Measurements from ENCODE around the gene CTNNBIP1. TPM values are rescaled to one million over a fixed set of nuclear protein-coding genes. Genes with fewer than 3 reads are reported as not detected.
A peak's percentile ranks its signal among the peaks of the same experiment; 100 is the strongest.

Gene CTNNBIP1
- total and polyA plus RNA-seq, 10 donors, result 7.3 to 17.5 (median 12.1) TPM

DNA sequence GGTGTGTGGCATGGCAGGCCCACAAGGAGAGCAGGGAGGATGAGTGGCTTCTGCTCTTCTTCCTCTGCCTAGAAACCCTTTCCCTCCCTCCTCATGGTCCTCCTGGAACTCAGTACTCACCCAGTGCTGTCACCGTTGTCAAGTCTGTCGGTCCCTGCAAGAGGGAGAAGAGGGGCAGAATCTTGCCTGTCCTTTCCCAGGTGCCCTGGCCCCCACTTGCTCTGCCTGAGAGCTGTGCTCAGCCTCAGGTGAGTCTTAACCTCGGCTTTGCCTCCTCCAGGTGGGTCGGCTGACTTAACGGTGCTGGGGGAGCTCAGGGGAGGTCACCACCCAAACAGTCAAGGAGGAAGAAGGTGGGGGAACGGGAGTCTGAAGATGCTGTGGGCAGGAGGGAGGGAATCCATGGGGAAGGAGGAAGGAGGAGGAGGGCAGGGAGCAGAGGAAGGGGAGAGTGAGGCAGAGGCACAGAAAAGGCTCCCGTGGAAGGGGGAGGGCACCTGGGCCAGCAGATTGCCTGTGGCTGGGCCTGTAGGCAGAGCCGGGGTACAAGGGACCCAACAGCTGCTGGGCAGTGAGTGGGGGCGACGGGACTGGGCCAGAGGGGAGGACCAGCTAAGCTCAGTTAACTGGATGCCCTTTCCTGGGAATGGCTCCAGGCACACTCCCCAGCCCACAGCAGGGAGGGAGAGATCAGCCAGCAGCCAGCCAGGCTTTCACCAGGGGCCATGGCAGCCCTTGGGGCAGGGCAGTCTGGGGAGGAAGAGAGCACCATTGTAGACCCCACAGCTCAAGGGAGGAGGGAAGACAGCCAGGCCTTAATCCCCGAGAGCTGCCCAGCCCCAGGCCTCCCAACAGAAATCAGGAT lies 26.3 kb downstream of the CTNNBIP1 start:
- Histone ChIP-seq H3K4me3 (no peak overlapping the region), H3K27ac (peak overlapping the region in 2 of 8 donors; percentile 27 to 63), H3K4me1 (peaks cover 0 to 26% (median 4%) of the 10 kb centered on the region in 6 donors), H3K27me3 (replicated peaks in 1 of 7) (no peaks in the 10 kb centered on the region), H3K9me3 (no peaks in the 10 kb centered on the region), H3K36me3 (peaks cover 0 to 32% (median 0%) of the 10 kb centered on the region in 6 donors)
- 79 to 91% (median 85%) methylated on average over 10 to 11 of the region's 11 CpGs for WGBS, 5 donors
- TF ChIP-seq, protein P1, sequence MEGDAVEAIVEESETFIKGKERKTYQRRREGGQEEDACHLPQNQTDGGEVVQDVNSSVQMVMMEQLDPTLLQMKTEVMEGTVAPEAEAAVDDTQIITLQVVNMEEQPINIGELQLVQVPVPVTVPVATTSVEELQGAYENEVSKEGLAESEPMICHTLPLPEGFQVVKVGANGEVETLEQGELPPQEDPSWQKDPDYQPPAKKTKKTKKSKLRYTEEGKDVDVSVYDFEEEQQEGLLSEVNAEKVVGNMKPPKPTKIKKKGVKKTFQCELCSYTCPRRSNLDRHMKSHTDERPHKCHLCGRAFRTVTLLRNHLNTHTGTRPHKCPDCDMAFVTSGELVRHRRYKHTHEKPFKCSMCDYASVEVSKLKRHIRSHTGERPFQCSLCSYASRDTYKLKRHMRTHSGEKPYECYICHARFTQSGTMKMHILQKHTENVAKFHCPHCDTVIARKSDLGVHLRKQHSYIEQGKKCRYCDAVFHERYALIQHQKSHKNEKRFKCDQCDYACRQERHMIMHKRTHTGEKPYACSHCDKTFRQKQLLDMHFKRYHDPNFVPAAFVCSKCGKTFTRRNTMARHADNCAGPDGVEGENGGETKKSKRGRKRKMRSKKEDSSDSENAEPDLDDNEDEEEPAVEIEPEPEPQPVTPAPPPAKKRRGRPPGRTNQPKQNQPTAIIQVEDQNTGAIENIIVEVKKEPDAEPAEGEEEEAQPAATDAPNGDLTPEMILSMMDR (IDR thresholded peaks at IDR 0.05 in 8 of 11, conservative IDR thresholded peaks at IDR 0.05 in 3 of 11), result no peak
- no peak for DNase-seq
- intact Hi-C loops (cut with DNase I; ENCODE audit: low total_unique reads), result no loop called here

DNA sequence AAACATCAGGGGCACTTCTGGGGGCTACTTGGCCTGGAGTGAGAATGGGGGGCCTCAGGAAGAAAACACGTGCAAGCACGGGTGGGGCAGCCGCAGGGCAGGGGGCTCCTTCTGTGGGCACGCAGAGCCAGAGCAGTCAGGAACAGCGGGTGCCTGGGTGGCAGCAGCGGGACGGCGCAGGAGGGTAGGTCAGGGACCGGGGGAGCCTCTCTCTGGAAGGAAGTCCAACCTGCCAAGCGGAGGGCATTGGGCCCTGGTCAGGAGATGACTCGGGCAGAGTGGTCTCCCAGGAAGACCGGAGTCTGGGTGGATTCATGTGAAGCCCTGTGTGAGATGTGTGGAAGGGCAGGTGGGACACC lies 27.1 kb downstream of the CTNNBIP1 start:
- DNase-seq, result no peak
- no peaks in the 10 kb centered on the region for H3K9me3 ChIP-seq
- H3K4me3 ChIP-seq, result no peak overlapping the region
- intact Hi-C loops (cut with DNase I; ENCODE audit: low total_unique reads), result no loop called here
- WGBS, 5 donors, result 87 to 93% (median 88%) methylated on average over 12 of the region's 12 CpGs
- H3K36me3 ChIP-seq, result peaks cover 0 to 32% (median 0%) of the 10 kb centered on the region in 6 donors
- H3K27ac ChIP-seq, result peak overlapping the region in 2 of 8 donors; percentile 27 to 63
- TF ChIP-seq POLR2AphosphoS5 (IDR thresholded peaks at IDR 0.05) (peak in 1 of 3 donors; percentile 19), POLR2A (IDR thresholded peaks at IDR 0.05) (no peak)
- TF ChIP-seq, protein P1 (IDR thresholded peaks at IDR 0.05 in 8 of 11, conservative IDR thresholded peaks at IDR 0.05 in 3 of 11), result no peak
- H3K27me3 ChIP-seq (replicated peaks in 1 of 7), result no peaks in the 10 kb centered on the region
- H3K4me1 ChIP-seq, result peaks cover 0 to 21% (median 4%) of the 10 kb centered on the region in 6 donors

DNA sequence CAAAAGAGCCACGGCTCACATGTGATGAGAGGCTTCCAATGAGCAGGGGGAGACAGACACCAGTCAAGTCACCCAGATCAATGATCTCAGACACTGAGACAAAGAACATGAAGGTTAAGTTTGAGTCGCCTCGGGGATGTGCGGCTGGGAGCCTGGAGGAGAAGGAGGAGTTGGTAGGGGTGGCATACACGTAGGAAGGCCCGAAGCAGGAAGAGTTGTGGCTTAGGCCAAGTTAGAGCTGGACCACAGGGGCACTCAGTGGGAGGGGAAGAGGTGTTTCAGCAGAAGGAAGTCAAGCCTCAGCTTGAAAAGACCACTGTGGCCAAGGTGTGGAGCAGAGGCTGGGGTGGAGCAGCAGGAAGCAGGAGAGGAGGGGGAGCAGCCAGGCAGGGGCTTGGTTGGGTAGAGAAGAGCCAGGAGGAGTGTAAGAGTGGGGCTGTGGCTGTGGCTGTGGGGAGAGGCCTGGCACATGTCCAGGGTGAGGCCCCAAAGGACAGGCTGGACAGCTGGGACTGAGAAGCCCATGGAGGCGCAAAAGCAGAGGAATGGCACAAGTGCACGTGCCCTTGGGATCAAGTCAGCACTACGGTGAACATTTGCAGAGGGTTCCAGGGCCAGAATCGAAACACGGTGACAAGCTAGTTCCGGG lies 27.6 kb downstream of the CTNNBIP1 start:
- no peak for DNase-seq
- Histone ChIP-seq H3K4me1 (peaks cover 0 to 26% (median 5%) of the 10 kb centered on the region in 6 donors), H3K4me3 (no peak overlapping the region), H3K27me3 (replicated peaks in 1 of 7) (no peaks in the 10 kb centered on the region), H3K36me3 (peaks cover 0 to 32% (median 0%) of the 10 kb centered on the region in 6 donors), H3K9me3 (no peaks in the 10 kb centered on the region), H3K27ac (peak overlapping the region in 3 of 8 donors; percentile 0 to 63 (median 27))
- intact Hi-C loops (cut with DNase I; ENCODE audit: low total_unique reads), result no loop called here
- TF ChIP-seq POLR2A (IDR thresholded peaks at IDR 0.05) (no peak), POLR2AphosphoS5 (IDR thresholded peaks at IDR 0.05) (no peak)
- TF ChIP-seq, protein P1 (IDR thresholded peaks at IDR 0.05 in 8 of 11, conservative IDR thresholded peaks at IDR 0.05 in 3 of 11), result no peak
- WGBS, 5 donors, result 65 to 80% (median 68%) methylated on average over 12 of the region's 12 CpGs

DNA sequence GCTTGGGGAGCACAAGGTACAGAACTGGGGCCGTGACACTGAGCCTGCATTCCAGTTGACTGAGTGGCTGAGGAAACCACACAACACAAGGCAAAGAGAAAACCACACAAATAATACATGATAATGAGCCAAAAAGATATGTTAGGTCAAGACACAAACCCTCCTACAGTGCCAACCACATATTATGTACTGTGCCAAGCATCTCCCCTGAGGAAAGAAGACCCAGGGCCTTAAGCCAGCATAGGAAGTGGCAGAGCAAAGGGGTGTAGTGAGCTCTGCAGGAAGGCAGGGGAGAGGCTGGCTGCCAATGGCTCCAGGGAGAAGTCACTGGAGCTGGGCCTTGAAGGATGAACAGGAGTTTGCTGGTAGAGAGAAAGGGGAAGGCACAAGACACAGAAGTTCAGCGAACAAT lies 28.2 kb downstream of the CTNNBIP1 start:
- H3K9me3 ChIP-seq, result no peaks in the 10 kb centered on the region
- 62 to 74% (median 68%) methylated on average over 2 of the region's 2 CpGs for WGBS, 5 donors
- intact Hi-C loops (cut with DNase I; ENCODE audit: low total_unique reads), result no loop called here
- DNase-seq, result no peak
- H3K27ac ChIP-seq, result peak overlapping the region in 3 of 8 donors; percentile 0 to 63 (median 27)
- peaks cover 0 to 29% (median 0%) of the 10 kb centered on the region in 6 donors for H3K36me3 ChIP-seq
- H3K4me3 ChIP-seq, result no peak overlapping the region
- TF ChIP-seq POLR2A (IDR thresholded peaks at IDR 0.05), result no peak
- TF ChIP-seq, protein P1 (IDR thresholded peaks at IDR 0.05 in 8 of 11, conservative IDR thresholded peaks at IDR 0.05 in 3 of 11), result no peak
- TF ChIP-seq POLR2AphosphoS5 (IDR thresholded peaks at IDR 0.05), result no peak
- no peaks in the 10 kb centered on the region for H3K27me3 ChIP-seq (replicated peaks in 1 of 7)
- peaks cover 0 to 28% (median 8%) of the 10 kb centered on the region in 6 donors for H3K4me1 ChIP-seq

Data from spleen (tissue), 11 donors.